ENCODE measurements around the gene SDC3. TPM values are rescaled to one million over a fixed set of nuclear protein-coding genes. Genes with fewer than 3 reads are reported as not detected.

Gene SDC3
- total RNA-seq, 1 experiment from 2014 or later, result 10.0 TPM

- no peak overlapping the region for H3K27ac ChIP-seq (ENCODE audit: low read length)
- H3K9ac ChIP-seq (ENCODE audit: low read length), result no peak overlapping the region
- no peaks in the 10 kb centered on the region for H3K9me3 ChIP-seq (ENCODE audit: low read length)
- no peaks in the 10 kb centered on the region for H3F3A ChIP-seq (ENCODE audit: low read length, unreplicated experiment)
- H4K20me1 ChIP-seq (ENCODE audit: low read length), result peaks cover 7% of the 10 kb centered on the region; the same call in 1 of the 2 replicates
- no peak for TF ChIP-seq CTCF (conservative IDR thresholded peaks at IDR 0.05; ENCODE audit: low read depth, low read length)
- intact Hi-C loops (cut with micrococcal nuclease), result no loop called here
- H3K36me3 ChIP-seq (ENCODE audit: low read depth, low read length), result peaks cover 54% of the 10 kb centered on the region
- no peaks in the 10 kb centered on the region for H3K9me2 ChIP-seq (replicated peaks; ENCODE audit: low read length)
- no peaks in the 10 kb centered on the region for H3K27me3 ChIP-seq (ENCODE audit: low read length)
- DNase-seq (no peak), ATAC-seq (no peak)
- ChIA-PET CTCF (no interaction called here), POLR2A (ENCODE audit: unreplicated experiment) (no interaction called here)
- no TSS peak for BruUV-seq (replicated peaks)
- H3K4me2 ChIP-seq (ENCODE audit: low read length), result no peak overlapping the region
- H3K4me3 ChIP-seq (ENCODE audit: low read length), result no peak overlapping the region
- H3K4me1 ChIP-seq (ENCODE audit: insufficient read depth, low read length), result no peaks in the 10 kb centered on the region
- H3K79me2 ChIP-seq (ENCODE audit: low read length), result peaks cover 23% of the 10 kb centered on the region; the same call in 1 of the 2 replicates
- H2AFZ ChIP-seq (ENCODE audit: low read length), result no peak overlapping the region
Observed at GRCh38 chr1:30955448-30956015, 47.0 kb upstream of the SDC3 start.

GRCh38 chr1:30953685-30954084, 45.1 kb upstream of the SDC3 start:
- CTCF ChIA-PET, result no interaction called here

GRCh38 chr1:30952098-30952497, 43.5 kb upstream of the SDC3 start:
- H3K27ac ChIP-seq (ENCODE audit: low read length), result no peak overlapping the region
- intact Hi-C loops (cut with micrococcal nuclease), result no loop called here
- no peaks in the 10 kb centered on the region for H3K9me3 ChIP-seq (ENCODE audit: low read length)
- H3K9ac ChIP-seq (ENCODE audit: low read length), result no peak overlapping the region
- H3K4me2 ChIP-seq (ENCODE audit: low read length), result no peak overlapping the region
- CTCF ChIA-PET, result no interaction called here
- DNase-seq (no peak), ATAC-seq (no peak)
- H3K4me1 ChIP-seq (ENCODE audit: insufficient read depth, low read length), result no peaks in the 10 kb centered on the region
- H3K9me2 ChIP-seq (replicated peaks; ENCODE audit: low read length), result no peaks in the 10 kb centered on the region
- no peaks in the 10 kb centered on the region for H3F3A ChIP-seq (ENCODE audit: low read length, unreplicated experiment)
- no TSS peak for BruUV-seq (replicated peaks)
- no peak overlapping the region for H3K4me3 ChIP-seq (ENCODE audit: low read length)
- H4K20me1 ChIP-seq (ENCODE audit: low read length), result no peaks in the 10 kb centered on the region; the same call in 1 of the 2 replicates
- H3K27me3 ChIP-seq (ENCODE audit: low read length), result no peaks in the 10 kb centered on the region
- H3K36me3 ChIP-seq (ENCODE audit: low read depth, low read length), result peaks cover 67% of the 10 kb centered on the region
- POLR2A ChIA-PET (ENCODE audit: unreplicated experiment), result no interaction called here
- H3K79me2 ChIP-seq (ENCODE audit: low read length), result no peaks in the 10 kb centered on the region; the same call in 1 of the 2 replicates
- H2AFZ ChIP-seq (ENCODE audit: low read length), result no peak overlapping the region
- no peak for TF ChIP-seq EZH2phosphoT487 (IDR thresholded peaks at IDR 0.05; ENCODE audit: borderline replicate concordance, low read length)
- no peak for TF ChIP-seq EZH2 (IDR thresholded peaks at IDR 0.05; ENCODE audit: low read length, unreplicated experiment)
- TF ChIP-seq CTCF (conservative IDR thresholded peaks at IDR 0.05; ENCODE audit: low read depth, low read length), result no peak

More at GRCh38 chr1:30953685-30954084, 45.1 kb upstream of the SDC3 start:
- H3K4me1 ChIP-seq (ENCODE audit: insufficient read depth, low read length), result no peaks in the 10 kb centered on the region
- H3F3A ChIP-seq (ENCODE audit: low read length, unreplicated experiment), result no peaks in the 10 kb centered on the region
- no peaks in the 10 kb centered on the region for H3K9me3 ChIP-seq (ENCODE audit: low read length)
- no peaks in the 10 kb centered on the region for H3K9me2 ChIP-seq (replicated peaks; ENCODE audit: low read length)
- H3K27me3 ChIP-seq (ENCODE audit: low read length), result no peaks in the 10 kb centered on the region
- H4K20me1 ChIP-seq (ENCODE audit: low read length), result no peaks in the 10 kb centered on the region; the same call in 1 of the 2 replicates
- H3K4me3 ChIP-seq (ENCODE audit: low read length), result no peak overlapping the region
- no peak overlapping the region for H3K9ac ChIP-seq (ENCODE audit: low read length)
- no peak overlapping the region for H2AFZ ChIP-seq (ENCODE audit: low read length)
- TF ChIP-seq EZH2phosphoT487 (IDR thresholded peaks at IDR 0.05; ENCODE audit: borderline replicate concordance, low read length) (no peak), EZH2 (IDR thresholded peaks at IDR 0.05; ENCODE audit: low read length, unreplicated experiment) (no peak), CTCF (conservative IDR thresholded peaks at IDR 0.05; ENCODE audit: low read depth, low read length) (no peak)
- H3K27ac ChIP-seq (ENCODE audit: low read length), result no peak overlapping the region
- intact Hi-C loops (cut with micrococcal nuclease), result no loop called here
- POLR2A ChIA-PET (ENCODE audit: unreplicated experiment), result no interaction called here
- H3K79me2 ChIP-seq (ENCODE audit: low read length), result peaks cover 10% of the 10 kb centered on the region; the same call in 1 of the 2 replicates
- H3K36me3 ChIP-seq (ENCODE audit: low read depth, low read length), result peaks cover 56% of the 10 kb centered on the region
- no peak overlapping the region for H3K4me2 ChIP-seq (ENCODE audit: low read length)
- BruUV-seq (replicated peaks), result no TSS peak
- ATAC-seq (no peak), DNase-seq (no peak)
